Muscle of back (tissue), 11 donors: ENCODE results near the gene STRN4. TPM values are rescaled to one million over a fixed set of nuclear protein-coding genes. Genes with fewer than 3 reads are reported as not detected.
A peak's percentile ranks its signal among the peaks of the same experiment; 100 is the strongest.
"Not testable (repeated sequence)": the region's sequence is repeated elsewhere in the genome, so short reads cannot be mapped to it uniquely, and the experiment has no call there.

ENCODE experiments used
- DNase-seq, 3 donors: peaks; one replicate each; pipeline versions ENCODE4 v3.0.0 to v3.0.0-alpha.2; 2013
- polyA plus RNA-seq, 10 donors: library from polyadenylated mRNA; unstranded; fragments of 120-200 nt; gene quantifications; one replicate each; pipeline ENCODE4 v1.2.1, GENCODE V29; 2013; ENCODE audit not compliant: insufficient read length in 10 of 10

Gene STRN4
- polyA plus RNA-seq, 10 donors: 39.6 to 61.4 (median 45.5) TPM

GRCh38 chr19:46776927-46777911 is 31.0 kb upstream of the STRN4 start:
- DNase-seq: no peak

- DNase-seq: no peak
Observed at GRCh38 chr19:46775642-46776258, 29.5 kb upstream of the STRN4 start.

DNA sequence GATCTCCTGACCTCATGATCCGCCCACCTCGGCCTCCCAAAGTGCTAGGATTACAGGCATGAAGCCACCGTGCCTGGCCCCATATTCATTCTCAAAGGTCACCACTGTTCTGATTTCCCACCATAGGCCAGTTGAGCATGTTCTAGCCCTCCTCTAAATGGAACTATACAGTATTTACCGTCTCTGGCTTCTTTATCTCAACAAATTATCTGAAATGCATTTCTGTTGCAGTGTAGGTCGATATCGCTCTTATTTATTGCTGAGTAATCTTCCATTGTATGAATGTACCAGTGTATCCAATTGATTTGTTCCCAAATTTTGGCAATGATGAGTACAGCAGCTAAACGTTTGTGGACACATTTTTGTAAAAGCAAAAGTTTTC is 26.8 kb upstream of the STRN4 start:
- no peak for DNase-seq

- no peak for DNase-seq
Observed at GRCh38 chr19:46772170-46773017, 26.1 kb upstream of the STRN4 start.

- DNase-seq: not testable (repeated sequence)
Observed at GRCh38 chr19:46768746-46769145, 22.5 kb upstream of the STRN4 start.

DNA sequence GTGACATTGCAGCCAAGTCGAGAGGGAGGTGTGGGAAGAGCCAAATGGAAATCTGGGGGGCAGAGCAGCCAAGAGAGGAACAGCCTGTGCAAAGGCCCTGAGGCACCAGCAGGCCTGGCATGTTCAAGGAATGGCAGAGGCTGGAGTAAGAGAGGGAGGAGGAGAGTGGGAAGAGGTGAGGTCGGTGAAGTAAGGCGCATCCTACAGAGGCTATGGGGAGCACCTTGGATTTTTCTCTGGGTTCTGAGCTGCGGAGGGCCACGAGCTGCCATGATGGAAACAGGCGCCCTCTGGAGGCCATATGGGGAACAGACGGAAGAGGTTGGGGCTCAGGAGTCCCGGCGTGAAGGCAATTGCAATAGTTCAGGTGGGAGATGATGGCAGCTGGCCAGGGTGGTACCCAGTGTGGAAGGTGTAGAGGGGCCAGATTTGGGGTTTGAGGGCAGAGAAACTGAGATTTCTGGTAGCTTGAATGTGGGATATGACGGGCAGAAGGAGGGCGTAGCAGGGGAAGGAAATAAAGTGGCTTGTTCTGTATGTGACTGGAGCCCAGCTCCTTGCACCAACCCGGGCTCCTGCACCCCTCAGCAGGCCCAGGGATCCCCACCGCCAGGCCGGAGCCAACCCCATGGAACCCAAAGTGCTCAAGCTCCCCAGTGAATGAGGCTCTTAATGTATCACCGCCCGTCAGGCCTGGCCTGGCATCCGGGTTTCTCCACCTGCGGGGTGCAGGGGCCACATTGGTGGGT is 20.5 kb upstream of the STRN4 start:
- DNase-seq: no peak

GRCh38 chr19:46764817-46765291 is 18.6 kb upstream of the STRN4 start:
- DNase-seq: no peak

- DNase-seq: no peak
Observed at GRCh38 chr19:46762245-46762890, 16.1 kb upstream of the STRN4 start.

GRCh38 chr19:46761418-46761831 is 15.2 kb upstream of the STRN4 start:
- DNase-seq: no peak

- DNase-seq: not testable (repeated sequence)
Observed at GRCh38 chr19:46760897-46761296, 14.6 kb upstream of the STRN4 start.

GRCh38 chr19:46760363-46760762 is 14.1 kb upstream of the STRN4 start:
- DNase-seq: no peak

DNA sequence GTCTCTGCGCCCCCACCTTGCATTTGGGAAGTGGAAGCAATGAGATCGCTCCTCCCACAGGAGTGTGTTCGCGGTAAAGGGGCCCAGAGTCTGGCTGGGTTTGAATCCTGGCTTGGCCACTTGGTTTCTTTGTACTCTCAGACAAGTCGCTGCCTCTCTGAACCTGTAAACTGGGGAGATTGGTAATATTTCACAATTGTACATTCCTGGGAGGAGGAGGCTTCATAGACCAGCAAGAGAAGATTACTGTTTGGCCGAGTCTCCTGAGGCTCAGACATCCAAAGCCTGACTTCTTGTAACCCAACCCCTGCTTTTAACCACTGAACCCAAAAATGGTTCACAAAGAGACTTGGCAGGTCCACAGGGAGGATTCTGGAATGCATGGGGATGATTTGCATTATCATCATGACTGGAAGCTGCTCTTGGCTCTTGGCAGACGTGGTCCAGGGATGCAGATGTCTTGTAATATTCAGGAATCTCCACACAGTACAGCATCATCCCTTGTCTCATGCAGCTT is 13.6 kb upstream of the STRN4 start:
- peak; percentile 65 to 92 (median 79) for DNase-seq

DNA sequence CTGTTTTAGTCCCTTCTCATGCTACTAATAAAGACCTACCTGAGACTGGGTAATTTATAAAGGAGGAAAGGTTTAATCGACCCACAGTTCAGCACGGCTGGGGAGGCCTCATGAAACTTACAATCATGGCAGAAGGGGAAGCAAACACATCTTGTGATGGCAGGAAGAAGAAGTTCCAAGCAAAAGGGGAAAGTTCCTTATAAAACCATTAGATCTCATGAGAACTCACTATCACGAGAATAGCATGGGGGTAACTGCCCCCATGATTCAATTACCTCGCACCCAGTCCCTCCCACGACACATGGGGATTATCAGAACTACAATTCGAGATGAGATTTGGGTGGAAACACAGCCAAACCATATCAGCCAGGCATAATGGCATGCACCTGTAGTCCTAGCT is 13.0 kb upstream of the STRN4 start:
- DNase-seq: no peak

DNA sequence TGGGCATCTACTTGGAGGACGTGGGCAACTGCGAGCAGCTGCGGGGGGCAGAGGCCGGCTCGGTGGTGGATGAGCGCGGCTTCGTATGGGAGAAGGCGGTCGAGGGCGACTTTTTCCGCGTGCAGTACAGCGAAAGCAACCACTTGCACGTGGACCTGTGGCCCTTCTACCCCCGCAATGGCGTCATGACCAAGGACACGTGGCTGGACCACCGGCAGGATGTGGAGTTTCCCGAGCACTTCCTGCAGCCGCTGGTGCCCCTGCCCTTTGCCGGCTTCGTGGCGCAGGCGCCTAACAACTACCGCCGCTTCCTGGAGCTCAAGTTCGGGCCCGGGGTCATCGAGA is 10.3 kb upstream of the STRN4 start:
- DNase-seq: no peak

DNA sequence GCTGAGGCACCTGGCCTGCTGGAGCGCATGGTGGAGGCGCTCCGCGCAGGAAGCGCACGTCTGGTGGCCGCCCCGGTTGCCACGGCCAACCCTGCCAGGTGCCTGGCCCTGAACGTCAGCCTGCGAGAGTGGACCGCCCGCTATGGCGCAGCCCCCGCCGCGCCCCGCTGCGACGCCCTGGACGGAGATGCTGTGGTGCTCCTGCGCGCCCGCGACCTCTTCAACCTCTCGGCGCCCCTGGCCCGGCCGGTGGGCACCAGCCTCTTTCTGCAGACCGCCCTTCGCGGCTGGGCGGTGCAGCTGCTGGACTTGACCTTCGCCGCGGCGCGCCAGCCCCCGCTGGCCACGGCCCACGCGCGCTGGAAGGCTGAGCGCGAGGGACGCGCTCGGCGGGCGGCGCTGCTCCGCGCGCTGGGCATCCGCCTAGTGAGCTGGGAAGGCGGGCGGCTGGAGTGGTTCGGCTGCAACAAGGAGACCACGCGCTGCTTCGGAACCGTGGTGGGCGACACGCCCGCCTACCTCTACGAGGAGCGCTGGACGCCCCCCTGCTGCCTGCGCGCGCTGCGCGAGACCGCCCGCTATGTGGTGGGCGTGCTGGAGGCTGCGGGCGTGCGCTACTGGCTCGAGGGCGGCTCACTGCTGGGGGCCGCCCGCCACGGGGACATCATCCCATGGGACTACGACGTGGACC is 9.7 kb upstream of the STRN4 start:
- DNase-seq: no peak

- DNase-seq: no peak
Observed at GRCh38 chr19:46755077-46755852, 9.0 kb upstream of the STRN4 start.

- peak in 1 of 3 donors; percentile 57 for DNase-seq
Observed at GRCh38 chr19:46753420-46754155, 7.3 kb upstream of the STRN4 start.
